GM12878 (cell line): ENCODE results near the gene TAF3. TPM values are rescaled to one million over a fixed set of nuclear protein-coding genes. Genes with fewer than 3 reads are reported as not detected.

Source experiments
- ATAC-seq: fragments of 200-7000 bp; cut with Tn5 transposase; 3 replicates; pipeline ENCODE4 v1.9.1; 2020; ENCODE audit warnings: mild to moderate bottlenecking, moderate library complexity
- BruUV-seq: library from RNA; stranded (reverse); fragments of 400-500 nt; replicated peaks from 2 replicates; lab custom pipeline; 2021; lab: Mats Ljungman, UMichigan
- CTCF ChIA-PET: fragments of 300-600 bp; sonication (Branson Sonifier 250); formaldehyde crosslinking; extraction: SDS; loops from one replicate; lab custom pipeline; 2021; ENCODE audit warnings: inconsistent platforms; lab: Yijun Ruan, JAX
- POLR2A ChIA-PET: fragments of 350-600 bp; formaldehyde crosslinking; extraction: SDS; loops from one replicate; lab custom pipeline; 2021; ENCODE audit warnings: inconsistent platforms; lab: Charles Lee
- RAD21 ChIA-PET: fragments of 300-600 bp; sonication (Branson Sonifier 250); formaldehyde crosslinking; loops from one replicate; lab custom pipeline; 2023; ENCODE audit warnings: antibody characterized with exemption; ENCODE audit not compliant: unreplicated experiment; lab: Charles Lee
- SMC1A ChIA-PET: fragments of 300-600 bp; sonication (Branson Sonifier 250); formaldehyde crosslinking; loops from one replicate; lab custom pipeline; 2023; ENCODE audit not compliant: unreplicated experiment, uncharacterized antibody; lab: Charles Lee
- DNase-seq: peaks from one replicate; pipeline ENCODE4 v3.0.0-alpha.2; 2011; ENCODE audit warnings: low read depth, low spot score
- FAIRE-seq: peaks from 3 replicates; lab custom pipeline; 2011; peaks lifted over from hg19 to GRCh38; lab: Jason Lieb, UNC
- H2AFZ ChIP-seq: 2 replicates; pipeline ENCODE4 v1.6.0; 2011; ENCODE audit warnings: low read depth, low read length, control low read depth; ENCODE audit not compliant: control insufficient read depth
- H3K27ac ChIP-seq: 2 replicates; pipeline ENCODE4 v1.5.1; 2011; ENCODE audit warnings: control low read depth; ENCODE audit not compliant: control insufficient read depth, insufficient read depth
- H3K27me3 ChIP-seq, 2 experiments: replicated peaks in 1 of 2; 2 replicates each; pipeline versions ENCODE4 v1.6.0 to v1.6.1; 2011; ENCODE audit warnings: low read length in 1 of 2; ENCODE audit not compliant: control insufficient read depth in 2 of 2, insufficient read depth in 2 of 2
- H3K36me3 ChIP-seq, 2 experiments: 2 replicates each; pipeline ENCODE4 v1.5.1; 2011; ENCODE audit warnings: low read length in 1 of 2; ENCODE audit not compliant: control insufficient read depth in 2 of 2, insufficient read depth in 2 of 2
- H3K4me1 ChIP-seq: 2 replicates; pipeline ENCODE4 v1.6.1; 2011; ENCODE audit warnings: mild to moderate bottlenecking, low read length, moderate library complexity, mixed read lengths; ENCODE audit not compliant: control insufficient read depth, insufficient read depth
- H3K4me2 ChIP-seq: 2 replicates; pipeline ENCODE4 v1.6.0; 2011; ENCODE audit warnings: control low read depth; ENCODE audit not compliant: control insufficient read depth, insufficient read depth
- H3K4me3 ChIP-seq: fragments of 200-600 bp; sonication (generic); 2 replicates; pipeline ENCODE4 v1.5.1; 2016
- H3K79me2 ChIP-seq: 2 replicates; pipeline ENCODE4 v1.6.0; 2011; ENCODE audit warnings: low read length; ENCODE audit not compliant: control insufficient read depth, insufficient read depth
- H3K9ac ChIP-seq: 2 replicates; pipeline ENCODE4 v1.8.0; 2011; ENCODE audit warnings: low read length, control low read depth, mixed read lengths; ENCODE audit not compliant: control insufficient read depth, insufficient read depth
- H3K9me3 ChIP-seq: replicated peaks from 3 replicates; pipeline ENCODE4 v1.5.1; 2011; ENCODE audit warnings: mild to moderate bottlenecking, low read length; ENCODE audit not compliant: control insufficient read depth, insufficient read depth
- H4K20me1 ChIP-seq: 2 replicates; pipeline ENCODE4 v1.6.0; 2011; ENCODE audit not compliant: control insufficient read depth, insufficient read depth
- CTCF ChIP-seq, 3 experiments: IDR thresholded peaks in 2 of 3; conservative IDR thresholded peaks in 1 of 3; 2 replicates each; pipeline ENCODE4 v1.5.1; 2011; ENCODE audit warnings: low read depth in 3 of 3, low read length in 3 of 3, mild to moderate bottlenecking in 3 of 3, control low read depth in 2 of 3, moderate library complexity in 2 of 3, inconsistent platforms in 1 of 3, mixed read lengths in 1 of 3; ENCODE audit not compliant: control insufficient read depth in 2 of 3, insufficient read depth in 1 of 3; ENCODE audit errors: extremely low read depth in 1 of 3
- HDAC2 ChIP-seq: fragments of 200-600 bp; sonication (generic); IDR thresholded peaks from 2 replicates; pipeline ENCODE4 v1.6.1; 2017
- IRF5 ChIP-seq: fragments of 450-650 bp; IDR thresholded peaks from 2 replicates; pipeline ENCODE4 v1.6.1; 2017; ENCODE audit warnings: borderline replicate concordance
- KAT2A ChIP-seq: conservative IDR thresholded peaks from 2 replicates; pipeline ENCODE4 v1.6.1; 2011; ENCODE audit warnings: low read depth, low read length; ENCODE audit not compliant: control insufficient read depth
- MXI1 ChIP-seq: fragments of 150-350 bp; IDR thresholded peaks from 2 replicates; pipeline ENCODE4 v1.6.1; 2011; ENCODE audit warnings: low read depth, mild to moderate bottlenecking, inconsistent platforms, low read length, improper control_type of control experiment
- NR2C1 ChIP-seq: fragments of 450-650 bp; IDR thresholded peaks from 2 replicates; pipeline ENCODE4 v1.6.1; 2017; ENCODE audit warnings: antibody characterized with exemption, mild to moderate bottlenecking, moderate library complexity
- POLR2A ChIP-seq: IDR thresholded peaks from 2 replicates; pipeline ENCODE4 v1.6.1; 2011; ENCODE audit warnings: low read depth, mild to moderate bottlenecking, low read length
- RBBP5 ChIP-seq: fragments of 200-600 bp; sonication (generic); conservative IDR thresholded peaks from 2 replicates; pipeline ENCODE4 v1.6.1; 2016
- ZNF24 ChIP-seq: fragments of 450-650 bp; IDR thresholded peaks from 2 replicates; pipeline ENCODE4 v1.6.1; 2017; ENCODE audit warnings: antibody characterized with exemption, mild to moderate bottlenecking
- WGBS: methylation state at CpG from one replicate; pipeline ENCODE4 v1.1.6; 2016; ENCODE audit warnings: low lambda C conversion rate; ENCODE audit not compliant: insufficient replicate concordance, insufficient coverage; ENCODE audit errors: missing lambda C conversion rate; 5-methylcytosine and 5-hydroxymethylcytosine counted together
- in situ Hi-C: fragments of 300-500 bp; cut with MboI; formaldehyde crosslinking; loops from 9 replicates; pipeline ENCODE4 v1.14.3; 2018; ENCODE audit warnings: mixed read lengths
- intact Hi-C: fragments of 100-400 bp; cut with micrococcal nuclease; formaldehyde crosslinking; loops from one replicate; pipeline ENCODE4 v1.14.2; 2022; ENCODE audit not compliant: unreplicated experiment
- polyA plus RNA-seq, 11 experiments: library from polyadenylated mRNA; depleted of rRNA in 4 of 11; unstranded in 6 of 11; stranded (reverse) in 5 of 11; fragments of >200 nt; fragmentation: Nextera tagmentation in 4 of 11; fragmentation: Illumina TruSeq in 1 of 11; extraction: Ambion mirVana in 4 of 11; extraction: Trizol in 1 of 11; gene quantifications; 1 replicate in 1 of 11; 2 replicates in 10 of 11; pipeline versions ENCODE4 v1.2.1 to v1.2.3, GENCODE V29; 2011 to 2016; ENCODE audit warnings: inconsistent platforms in 2 of 11, missing spikeins in 2 of 11, low read depth in 1 of 11
- total RNA-seq, 4 experiments: library from RNA; depleted of rRNA in 3 of 4; stranded (reverse); fragments of >200 nt in 3 of 4; fragmentation: Illumina TruSeq in 1 of 4; extraction: Trizol in 1 of 4; gene quantifications; 2 replicates each; pipeline versions ENCODE4 v1.2.1 to v1.2.3, GENCODE V29; 2013 to 2021
- TF ChIP-seq, protein P1 (sequence below): IDR thresholded peaks from 2 replicates; pipeline ENCODE4 v1.6.1; 2012; ENCODE audit warnings: improper control_type of control experiment, low read depth, low read length; ENCODE audit not compliant: insufficient replicate concordance

The TAF3 gene
- total and polyA plus RNA-seq, 10 of the 15 experiments (the other 5 are each of a cell fraction or from before 2014, with no cell fraction given) = 2.0 to 10.1 (median 3.7) TPM

DNA sequence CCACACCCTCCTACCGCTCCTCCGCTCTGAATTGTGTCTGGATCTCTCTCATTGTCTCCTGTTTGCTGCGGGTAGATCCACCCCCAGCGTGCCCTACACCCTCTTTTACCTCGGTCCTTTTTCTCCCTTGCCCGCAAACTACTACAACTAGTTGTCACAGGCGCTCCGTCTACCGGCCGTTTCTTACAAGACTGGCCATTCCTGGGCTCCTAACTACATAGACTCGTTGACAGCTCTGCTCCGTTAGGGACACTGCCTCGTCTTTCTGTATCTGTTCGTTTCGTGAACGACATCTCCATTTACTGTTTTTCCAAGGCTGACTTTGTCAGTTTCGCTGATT, 786 bp downstream of the TAF3 start (continued):
- TF ChIP-seq CTCF (IDR thresholded peaks at IDR 0.05 in 2 of 3, conservative IDR thresholded peaks at IDR 0.05 in 1 of 3; ENCODE audit: control insufficient read depth in 2 of 3, extremely low read depth in 1 of 3, insufficient read depth in 1 of 3, low read depth in 3 of 3, low read length in 3 of 3) = peak; percentile 17 to 45 (median 31); a peak in 4 of 6 replicates
- TF ChIP-seq, all 136 proteins: peak for 2

DNA sequence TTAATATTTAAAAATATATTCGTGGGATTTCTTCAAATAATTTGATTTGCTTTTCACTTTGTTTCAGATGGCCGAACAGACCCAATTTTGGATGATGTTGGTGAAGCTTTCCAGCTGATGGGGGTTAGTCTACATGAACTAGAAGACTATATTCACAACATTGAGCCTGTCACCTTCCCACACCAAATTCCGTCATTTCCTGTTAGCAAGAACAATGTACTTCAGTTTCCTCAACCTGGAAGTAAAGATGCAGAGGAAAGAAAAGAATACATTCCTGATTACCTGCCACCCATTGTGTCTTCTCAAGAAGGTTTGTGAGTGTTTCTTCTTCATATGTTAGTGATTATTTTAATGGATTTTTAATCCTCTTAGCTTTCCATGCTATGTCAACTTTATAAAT, 5.9 kb downstream of the TAF3 start:
- CTCF ChIA-PET = interaction anchor here (0.7 to 1.5 kb wide), 3 partner anchors 32 to 1414 kb away, joined by 3 to 4 read pairs (median 3); no protein-coding TSS in a partner anchor
- BruUV-seq = no TSS peak
- Histone ChIP-seq H3K27me3 (no peaks in the 10 kb centered on the region), H3K36me3 (peaks cover 0 to 3% of the 10 kb centered on the region in 2 experiments; a peak in 1 of 4 replicates), H3K4me1 (no peaks in the 10 kb centered on the region), H2AFZ (no peak overlapping the region), H3K4me2 (no peak overlapping the region), H3K9me3 (no peaks in the 10 kb centered on the region), H3K9ac (no peak overlapping the region), H3K27ac (no peak overlapping the region), H3K79me2 (peaks cover 2% of the 10 kb centered on the region), H3K4me3 (no peak overlapping the region), H4K20me1 (no peaks in the 10 kb centered on the region)
- in situ Hi-C loops = no loop called here
- ATAC-seq (no peak), DNase-seq (no peak), FAIRE-seq (no peak)
- TF ChIP-seq, protein P1, sequence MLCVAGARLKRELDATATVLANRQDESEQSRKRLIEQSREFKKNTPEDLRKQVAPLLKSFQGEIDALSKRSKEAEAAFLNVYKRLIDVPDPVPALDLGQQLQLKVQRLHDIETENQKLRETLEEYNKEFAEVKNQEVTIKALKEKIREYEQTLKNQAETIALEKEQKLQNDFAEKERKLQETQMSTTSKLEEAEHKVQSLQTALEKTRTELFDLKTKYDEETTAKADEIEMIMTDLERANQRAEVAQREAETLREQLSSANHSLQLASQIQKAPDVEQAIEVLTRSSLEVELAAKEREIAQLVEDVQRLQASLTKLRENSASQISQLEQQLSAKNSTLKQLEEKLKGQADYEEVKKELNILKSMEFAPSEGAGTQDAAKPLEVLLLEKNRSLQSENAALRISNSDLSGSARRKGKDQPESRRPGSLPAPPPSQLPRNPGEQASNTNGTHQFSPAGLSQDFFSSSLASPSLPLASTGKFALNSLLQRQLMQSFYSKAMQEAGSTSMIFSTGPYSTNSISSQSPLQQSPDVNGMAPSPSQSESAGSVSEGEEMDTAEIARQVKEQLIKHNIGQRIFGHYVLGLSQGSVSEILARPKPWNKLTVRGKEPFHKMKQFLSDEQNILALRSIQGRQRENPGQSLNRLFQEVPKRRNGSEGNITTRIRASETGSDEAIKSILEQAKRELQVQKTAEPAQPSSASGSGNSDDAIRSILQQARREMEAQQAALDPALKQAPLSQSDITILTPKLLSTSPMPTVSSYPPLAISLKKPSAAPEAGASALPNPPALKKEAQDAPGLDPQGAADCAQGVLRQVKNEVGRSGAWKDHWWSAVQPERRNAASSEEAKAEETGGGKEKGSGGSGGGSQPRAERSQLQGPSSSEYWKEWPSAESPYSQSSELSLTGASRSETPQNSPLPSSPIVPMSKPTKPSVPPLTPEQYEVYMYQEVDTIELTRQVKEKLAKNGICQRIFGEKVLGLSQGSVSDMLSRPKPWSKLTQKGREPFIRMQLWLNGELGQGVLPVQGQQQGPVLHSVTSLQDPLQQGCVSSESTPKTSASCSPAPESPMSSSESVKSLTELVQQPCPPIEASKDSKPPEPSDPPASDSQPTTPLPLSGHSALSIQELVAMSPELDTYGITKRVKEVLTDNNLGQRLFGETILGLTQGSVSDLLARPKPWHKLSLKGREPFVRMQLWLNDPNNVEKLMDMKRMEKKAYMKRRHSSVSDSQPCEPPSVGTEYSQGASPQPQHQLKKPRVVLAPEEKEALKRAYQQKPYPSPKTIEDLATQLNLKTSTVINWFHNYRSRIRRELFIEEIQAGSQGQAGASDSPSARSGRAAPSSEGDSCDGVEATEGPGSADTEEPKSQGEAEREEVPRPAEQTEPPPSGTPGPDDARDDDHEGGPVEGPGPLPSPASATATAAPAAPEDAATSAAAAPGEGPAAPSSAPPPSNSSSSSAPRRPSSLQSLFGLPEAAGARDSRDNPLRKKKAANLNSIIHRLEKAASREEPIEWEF = no peak
- TF ChIP-seq MXI1 = no peak
- TF ChIP-seq POLR2A = no peak
- no peak for TF ChIP-seq HDAC2
- no peak for TF ChIP-seq IRF5
- no peak for TF ChIP-seq KAT2A
- no peak for TF ChIP-seq ZNF24
- TF ChIP-seq RBBP5 = no peak
- TF ChIP-seq NR2C1 = no peak
- intact Hi-C loops = no loop called here
- SMC1A ChIA-PET = interaction anchor here (1.8 kb wide), 1 partner anchor 32 kb away, joined by 6 read pairs; no protein-coding TSS in a partner anchor
- POLR2A ChIA-PET = no interaction called here
- whole genome bisulfite sequencing = 92% methylated on average over 3 of the region's 3 CpGs
- RAD21 ChIA-PET = no interaction called here
